AG04450 (cell line): ENCODE results near the gene HCN4. TPM values are rescaled to one million over a fixed set of nuclear protein-coding genes. Genes with fewer than 3 reads are reported as not detected.
"Not testable (repeated sequence)": the region's sequence is repeated elsewhere in the genome, so short reads cannot be mapped to it uniquely, and the experiment has no call there.

ENCODE experiments used
- CTCF ChIA-PET: fragments of 300-600, 350-600 bp; formaldehyde crosslinking; extraction: SDS; loops from one replicate; lab custom pipeline; 2022; ENCODE audit warnings: antibody characterized with exemption, inconsistent platforms; lab: Charles Lee
- POLR2A ChIA-PET: fragments of 350-600 bp; formaldehyde crosslinking; extraction: SDS; loops from one replicate; lab custom pipeline; 2021; ENCODE audit warnings: antibody characterized with exemption, inconsistent platforms; lab: Yijun Ruan, JAX
- DNase-seq: peaks from one replicate; pipeline ENCODE4 v3.0.0-alpha.2; 2011; ENCODE audit warnings: low read depth, low spot score
- H3K27ac ChIP-seq: one replicate; pipeline ENCODE4 v1.5.1; 2012; ENCODE audit warnings: low read depth, low read length, control low read depth
- H3K27me3 ChIP-seq: one replicate; pipeline ENCODE4 v1.6.0; 2012; ENCODE audit warnings: low read length; ENCODE audit not compliant: control insufficient read depth, insufficient read depth
- H3K4me3 ChIP-seq: 2 replicates; pipeline ENCODE4 v1.5.1; 2011; ENCODE audit warnings: mild to moderate bottlenecking, low read depth, low read length, control low read depth
- H3K9me3 ChIP-seq: 2 replicates; pipeline ENCODE4 v1.5.1; 2012; ENCODE audit warnings: low read length; ENCODE audit not compliant: control insufficient read depth, insufficient read depth
- polyA plus RNA-seq: library from polyadenylated mRNA; depleted of rRNA; stranded (reverse); fragments of >200 nt; gene quantifications from 2 replicates; pipeline ENCODE4 v1.2.3, GENCODE V29; 2011
- TF ChIP-seq, protein P1 (sequence below): IDR thresholded peaks from 2 replicates; pipeline ENCODE4 v1.5.1; 2011; ENCODE audit warnings: low read depth, low read length, control low read depth, inconsistent platforms

Gene HCN4
- polyA plus RNA-seq, 1 experiment = not detected

DNA sequence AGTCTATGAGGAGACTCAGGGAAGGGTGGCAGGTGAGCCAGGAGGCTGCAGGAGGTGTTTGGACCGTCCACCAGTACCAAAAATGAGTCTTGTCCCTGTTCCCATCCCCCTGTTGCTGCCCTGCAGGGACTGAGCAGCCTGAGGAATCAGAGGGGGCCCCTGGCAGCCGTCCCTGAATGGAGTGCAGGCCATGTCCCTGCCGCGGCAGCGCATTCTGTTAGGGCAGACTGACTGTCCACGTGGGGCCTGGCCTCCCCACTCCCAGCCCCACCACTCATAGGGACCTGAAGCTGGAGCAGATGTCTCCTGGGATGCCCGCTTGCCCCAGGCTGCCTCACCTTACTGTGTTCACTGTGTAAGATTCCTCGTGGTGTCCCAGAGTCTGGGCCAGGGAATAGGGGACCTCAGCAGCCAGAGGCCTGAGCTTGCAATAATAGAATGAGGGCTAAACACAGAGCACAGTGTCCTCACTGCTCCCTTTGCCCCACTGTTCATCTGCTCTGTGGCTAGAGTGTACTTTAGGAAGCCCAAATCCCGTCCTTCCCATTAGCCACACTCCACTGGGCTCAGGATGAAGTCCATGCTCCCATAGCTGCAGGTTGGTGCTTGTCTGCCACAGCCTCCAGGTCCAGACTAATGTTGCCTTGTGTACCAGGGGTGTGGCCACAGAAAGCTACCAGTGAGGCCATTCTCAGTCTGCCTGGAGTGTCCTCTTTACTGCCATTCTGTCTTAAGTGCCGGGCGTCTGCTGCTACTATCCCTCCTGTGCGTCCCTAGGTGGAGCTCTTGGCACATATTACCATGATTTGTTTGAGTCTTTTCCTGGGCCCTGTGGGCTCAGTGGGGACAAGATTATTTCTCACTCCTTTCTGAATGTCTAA lies 63.2 kb downstream of the HCN4 start:
- Histone ChIP-seq H3K27ac (no peak overlapping the region), H3K4me3 (no peak overlapping the region), H3K9me3 (no peaks in the 10 kb centered on the region), H3K27me3 (peaks cover 3% of the 10 kb centered on the region)
- CTCF ChIA-PET = interaction anchor here (0.5 to 2.4 kb wide), 20 partner anchors 11 to 399 kb away, joined by 3 to 17 read pairs (median 3); no protein-coding TSS in a partner anchor
- DNase-seq = peak; percentile 13
- TF ChIP-seq, protein P1, sequence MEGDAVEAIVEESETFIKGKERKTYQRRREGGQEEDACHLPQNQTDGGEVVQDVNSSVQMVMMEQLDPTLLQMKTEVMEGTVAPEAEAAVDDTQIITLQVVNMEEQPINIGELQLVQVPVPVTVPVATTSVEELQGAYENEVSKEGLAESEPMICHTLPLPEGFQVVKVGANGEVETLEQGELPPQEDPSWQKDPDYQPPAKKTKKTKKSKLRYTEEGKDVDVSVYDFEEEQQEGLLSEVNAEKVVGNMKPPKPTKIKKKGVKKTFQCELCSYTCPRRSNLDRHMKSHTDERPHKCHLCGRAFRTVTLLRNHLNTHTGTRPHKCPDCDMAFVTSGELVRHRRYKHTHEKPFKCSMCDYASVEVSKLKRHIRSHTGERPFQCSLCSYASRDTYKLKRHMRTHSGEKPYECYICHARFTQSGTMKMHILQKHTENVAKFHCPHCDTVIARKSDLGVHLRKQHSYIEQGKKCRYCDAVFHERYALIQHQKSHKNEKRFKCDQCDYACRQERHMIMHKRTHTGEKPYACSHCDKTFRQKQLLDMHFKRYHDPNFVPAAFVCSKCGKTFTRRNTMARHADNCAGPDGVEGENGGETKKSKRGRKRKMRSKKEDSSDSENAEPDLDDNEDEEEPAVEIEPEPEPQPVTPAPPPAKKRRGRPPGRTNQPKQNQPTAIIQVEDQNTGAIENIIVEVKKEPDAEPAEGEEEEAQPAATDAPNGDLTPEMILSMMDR = peak; percentile 65
- POLR2A ChIA-PET = no interaction called here

DNA sequence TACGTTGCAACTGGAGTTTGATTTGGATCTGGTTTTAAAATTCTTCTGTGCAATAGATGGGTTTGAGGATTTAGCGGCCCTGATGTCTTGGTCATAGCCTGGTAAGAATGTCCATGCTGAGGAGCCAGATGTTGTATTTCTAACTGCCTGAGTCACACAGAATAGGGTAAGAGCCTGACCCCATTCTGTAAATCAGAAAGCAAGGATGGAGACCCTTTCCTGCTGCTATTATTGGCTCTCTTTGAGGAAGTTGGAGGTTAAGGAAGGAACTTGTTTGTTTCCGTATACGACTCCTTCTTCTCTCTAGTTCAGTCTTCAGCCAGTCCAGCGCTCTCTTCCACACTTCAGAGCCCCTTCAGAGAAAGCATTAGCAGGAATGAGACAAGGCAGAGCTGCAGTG lies 65.1 kb downstream of the HCN4 start:
- POLR2A ChIA-PET = no interaction called here
- Histone ChIP-seq H3K4me3 (no peak overlapping the region), H3K27me3 (peaks cover 2% of the 10 kb centered on the region), H3K27ac (no peak overlapping the region), H3K9me3 (no peaks in the 10 kb centered on the region)
- CTCF ChIA-PET = interaction anchor here (1.1 kb wide), 1 partner anchor 333 kb away, joined by 4 read pairs; no protein-coding TSS in a partner anchor
- DNase-seq = no peak
- TF ChIP-seq, protein P1 = no peak

DNA sequence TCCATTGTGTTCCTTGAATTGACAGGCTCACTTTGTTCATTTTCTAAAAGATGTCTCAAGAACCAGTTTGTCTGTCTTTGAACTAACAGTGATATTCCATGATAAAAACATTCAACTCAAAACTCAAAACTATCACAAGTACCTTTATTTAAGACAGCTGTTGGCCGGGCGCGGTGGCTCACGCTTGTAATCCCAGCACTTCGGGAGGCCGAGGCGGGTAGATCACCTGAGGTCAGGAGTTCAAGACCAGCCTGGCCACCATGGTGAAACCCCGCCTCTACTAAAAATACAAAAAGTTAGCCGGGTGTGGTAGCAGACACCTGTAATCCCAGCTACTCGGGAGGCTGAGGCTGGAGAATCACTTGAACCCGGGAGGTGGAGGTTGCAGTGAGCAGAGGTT lies 68.5 kb downstream of the HCN4 start:
- CTCF ChIA-PET, POLR2A ChIA-PET, H3K27me3 ChIP-seq, H3K4me3 ChIP-seq, H3K27ac ChIP-seq, H3K9me3 ChIP-seq, DNase-seq: not testable (repeated sequence)

DNA sequence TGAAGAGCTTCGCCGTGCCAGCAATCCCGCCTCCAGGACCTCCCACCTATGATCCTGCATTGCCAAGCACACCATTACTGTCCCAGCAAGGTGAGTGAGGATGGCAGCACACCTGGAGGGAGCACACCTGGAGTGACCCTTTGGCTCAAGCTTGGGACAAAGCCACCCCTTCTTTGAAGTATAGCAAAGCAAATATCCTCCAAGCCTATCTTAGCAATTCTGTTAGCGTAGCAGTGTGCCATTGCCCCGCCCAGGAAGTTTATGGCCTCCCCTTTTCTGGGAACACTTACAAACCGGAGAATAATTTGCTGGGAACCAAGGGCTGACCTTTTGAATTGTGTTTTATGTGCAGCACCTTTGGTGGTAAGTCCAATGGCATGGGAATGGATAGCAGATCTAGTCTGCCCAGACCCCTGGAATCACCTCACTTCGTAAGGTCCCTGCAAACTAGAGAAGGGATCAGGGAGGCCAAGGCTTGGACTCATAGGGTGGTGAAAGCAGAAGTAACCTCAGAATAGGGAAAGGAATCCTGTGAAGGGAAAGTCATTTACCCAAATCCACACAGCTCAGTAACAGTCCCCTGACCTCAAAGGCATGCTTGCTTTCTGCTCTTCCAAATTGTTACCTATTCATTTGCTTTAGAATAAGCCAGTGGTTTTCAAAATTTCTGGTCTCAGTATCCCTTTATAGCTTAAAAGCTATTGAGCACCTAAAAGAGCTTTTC lies 70.1 kb downstream of the HCN4 start:
- no peaks in the 10 kb centered on the region for H3K27me3 ChIP-seq
- H3K9me3 ChIP-seq = no peaks in the 10 kb centered on the region
- CTCF ChIA-PET = interaction anchor here (1.2 kb wide), 1 partner anchor 337 kb away, joined by 3 read pairs; no protein-coding TSS in a partner anchor
- no peak for DNase-seq
- POLR2A ChIA-PET = interaction anchor here (0.6 kb wide), 1 partner anchor 9 kb away, joined by 4 read pairs; no protein-coding TSS in a partner anchor
- TF ChIP-seq, protein P1 = no peak
- no peak overlapping the region for H3K4me3 ChIP-seq
- H3K27ac ChIP-seq = no peak overlapping the region

DNA sequence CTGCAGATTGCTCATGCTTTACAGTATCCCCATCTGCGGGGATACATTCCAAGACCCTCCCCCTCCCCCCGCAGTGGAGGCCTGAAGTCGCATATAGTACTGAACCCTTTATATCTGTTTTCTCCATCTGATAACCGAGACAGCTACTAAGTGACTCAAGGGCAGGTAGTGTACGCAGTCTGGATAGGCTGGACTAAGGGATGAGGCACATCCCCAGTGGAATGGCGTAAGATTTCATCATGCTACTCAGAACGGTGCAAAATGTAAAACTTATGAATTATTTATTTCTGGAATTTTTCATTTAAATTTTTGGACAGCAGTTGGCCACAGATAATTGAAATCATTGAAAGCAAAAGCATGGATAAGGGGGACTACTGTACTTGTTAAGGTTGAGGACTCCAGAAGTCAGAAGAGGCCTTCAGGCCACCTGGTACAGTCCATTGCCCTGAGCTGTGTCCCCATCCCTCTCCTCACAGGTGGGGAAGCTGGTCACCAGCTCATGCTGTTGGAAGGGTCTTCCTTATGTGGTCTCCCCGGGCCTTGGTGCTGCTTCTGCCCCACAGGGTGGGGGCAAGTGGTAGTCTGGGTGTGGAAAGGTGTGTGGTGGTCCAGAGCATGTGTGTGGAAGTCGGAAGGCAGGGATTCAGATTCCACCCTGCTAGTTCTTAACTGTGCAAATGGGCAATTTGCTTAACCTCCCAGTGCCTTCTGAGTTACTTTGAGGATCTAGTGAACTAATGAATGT lies 72.0 kb downstream of the HCN4 start:
- H3K4me3 ChIP-seq = no peak overlapping the region
- TF ChIP-seq, protein P1 = no peak
- ChIA-PET CTCF (no interaction called here), POLR2A (no interaction called here)
- no peaks in the 10 kb centered on the region for H3K9me3 ChIP-seq
- H3K27me3 ChIP-seq = no peaks in the 10 kb centered on the region
- no peak overlapping the region for H3K27ac ChIP-seq
- DNase-seq = no peak
